GM18520 (cell line): ENCODE data around the gene ARHGAP28.
"Not testable (repeated sequence)": the region's sequence is repeated elsewhere in the genome, so short reads cannot be mapped to it uniquely, and the experiment has no call there.

ENCODE experiments used
- ATAC-seq: cut with Tn5 transposase; IDR thresholded peaks from one replicate; pipeline ENCODE4 v1.9.1; 2021; ENCODE audit not compliant: unreplicated experiment

Gene ARHGAP28

DNA sequence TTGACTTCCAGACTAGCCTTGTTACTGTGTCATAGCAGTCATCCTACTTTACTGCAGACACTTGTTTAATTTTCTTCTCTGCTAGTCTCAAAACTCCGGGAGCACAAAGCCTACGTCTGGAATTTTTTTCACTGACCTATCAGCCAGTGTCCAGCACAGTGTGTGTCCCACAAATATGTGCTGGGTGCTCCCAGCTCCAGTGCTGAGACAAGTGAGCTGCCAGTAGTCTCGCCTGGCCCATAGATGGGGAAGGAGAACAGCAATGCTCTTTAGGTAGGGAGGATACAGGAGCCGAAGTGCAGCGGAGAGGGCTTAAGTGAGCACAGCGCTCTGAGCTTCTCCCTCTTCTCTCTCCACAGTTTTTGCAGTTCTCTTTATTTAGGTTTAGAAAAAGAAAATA lies 34.0 kb downstream of the ARHGAP28 start:
- ATAC-seq: no peak

DNA sequence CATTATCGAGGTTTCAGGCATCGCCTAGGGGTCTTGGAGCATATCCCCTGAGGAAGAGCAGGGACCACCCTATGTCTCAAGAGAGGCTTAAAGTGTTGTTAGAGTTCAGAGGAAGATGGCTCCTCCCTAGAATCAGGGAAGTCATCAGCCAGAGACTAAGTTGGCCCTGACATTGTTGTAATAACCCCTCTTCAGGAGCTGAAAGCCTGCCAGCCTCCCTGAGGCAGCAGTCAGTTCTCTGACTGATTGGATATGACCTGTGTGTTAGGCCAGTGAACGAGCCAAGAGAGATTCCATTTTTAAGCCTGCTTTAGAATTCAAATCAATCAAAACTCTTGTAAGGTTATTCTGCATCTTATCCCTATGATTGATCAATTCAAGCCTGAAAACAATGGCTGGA lies 34.9 kb downstream of the ARHGAP28 start:
- ATAC-seq: no peak

DNA sequence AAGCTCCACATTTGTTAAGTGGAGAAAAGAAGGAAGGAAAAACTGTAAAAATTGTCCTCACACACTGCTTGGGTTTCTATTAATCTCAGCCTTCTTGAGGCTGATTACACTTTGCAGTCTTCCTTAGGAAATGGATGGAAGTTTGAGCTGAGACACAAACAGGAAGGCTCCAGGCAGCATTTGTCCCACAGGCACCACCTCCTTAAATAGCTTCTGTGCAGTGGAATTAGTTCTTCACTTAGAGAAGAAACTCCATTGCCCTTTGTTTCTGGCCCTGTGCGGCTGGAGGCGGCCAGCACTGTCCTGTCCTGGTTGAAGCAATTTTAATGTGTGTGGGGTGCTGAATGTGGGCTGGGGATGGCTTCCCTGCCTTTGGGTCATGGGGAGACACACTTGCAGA lies 44.3 kb downstream of the ARHGAP28 start:
- ATAC-seq: no peak

DNA sequence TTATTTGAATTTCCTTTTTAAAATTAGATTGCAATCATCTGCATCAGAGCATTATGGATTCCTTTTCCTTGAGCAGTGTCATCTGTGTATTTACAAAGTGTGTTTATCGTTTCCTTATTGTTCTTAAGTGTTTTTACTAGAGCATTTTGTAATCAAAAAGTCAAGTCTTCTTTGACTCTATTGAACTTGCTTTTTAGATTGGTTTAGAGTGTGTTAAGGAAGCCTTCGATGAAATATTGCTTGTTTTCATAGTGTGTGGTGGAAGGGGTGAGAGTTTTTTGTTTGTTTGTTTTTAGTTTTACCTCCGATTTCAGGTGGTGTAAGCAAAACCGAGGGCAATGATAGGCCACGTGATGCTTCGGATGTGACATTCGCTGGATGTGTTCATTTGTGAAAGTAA lies 45.7 kb downstream of the ARHGAP28 start:
- no peak for ATAC-seq

DNA sequence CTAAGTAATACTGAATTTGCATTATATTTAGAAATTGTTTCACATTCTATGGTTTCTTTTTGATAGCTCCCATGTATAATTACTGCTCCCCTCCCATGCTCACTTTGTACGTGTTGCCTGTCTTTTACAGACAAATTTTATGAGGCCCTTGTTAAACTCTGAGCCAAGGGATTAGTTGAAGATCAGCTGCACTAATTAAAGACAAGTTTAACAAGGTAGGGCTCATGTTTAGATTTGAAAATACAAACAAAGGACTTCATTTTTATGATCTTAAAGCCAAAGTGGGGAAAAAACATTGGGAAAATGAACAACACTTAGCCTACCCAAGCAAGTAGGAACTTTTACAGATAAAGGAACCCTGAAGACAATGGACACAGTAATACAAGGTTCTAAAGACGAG lies 46.2 kb downstream of the ARHGAP28 start:
- ATAC-seq: no peak

DNA sequence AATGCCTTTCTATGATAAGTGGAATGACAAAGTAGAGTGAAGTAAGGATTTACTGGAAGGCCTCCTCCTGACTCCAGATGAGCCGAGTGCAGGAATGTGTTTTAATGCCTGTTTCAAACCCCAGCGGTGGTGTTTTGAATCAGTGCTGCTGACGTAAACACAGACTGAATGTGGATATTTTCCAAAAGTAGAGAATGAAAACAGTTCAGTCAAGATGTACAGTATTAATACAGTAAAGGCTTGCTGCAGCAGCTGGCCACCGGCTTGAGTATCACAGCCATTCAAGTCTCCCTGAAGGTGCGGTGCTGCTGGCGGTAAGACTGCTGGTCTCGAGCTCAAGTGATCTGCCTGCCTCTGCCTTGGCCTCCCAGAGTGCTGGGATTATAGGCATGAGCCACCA lies 46.7 kb downstream of the ARHGAP28 start:
- no peak for ATAC-seq

DNA sequence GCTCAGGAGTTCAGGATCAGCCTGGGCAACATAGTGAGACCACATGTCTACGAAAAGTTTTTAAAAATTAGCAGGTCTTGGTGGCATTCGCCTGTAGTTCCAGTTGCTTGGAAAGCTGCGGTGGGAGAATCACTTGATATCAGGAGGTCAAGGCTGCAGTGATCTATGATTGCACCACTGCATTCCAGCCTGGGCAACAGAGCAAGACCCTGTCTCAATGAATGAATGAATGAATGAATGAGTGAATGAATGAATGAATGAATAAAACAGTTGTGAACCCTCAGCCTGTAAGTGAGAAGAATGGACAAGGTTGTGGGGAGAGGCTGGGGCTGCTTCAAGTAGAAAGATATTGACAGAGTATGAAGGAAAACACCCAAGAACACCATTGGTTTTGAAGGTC lies 48.0 kb downstream of the ARHGAP28 start:
- no peak for ATAC-seq

DNA sequence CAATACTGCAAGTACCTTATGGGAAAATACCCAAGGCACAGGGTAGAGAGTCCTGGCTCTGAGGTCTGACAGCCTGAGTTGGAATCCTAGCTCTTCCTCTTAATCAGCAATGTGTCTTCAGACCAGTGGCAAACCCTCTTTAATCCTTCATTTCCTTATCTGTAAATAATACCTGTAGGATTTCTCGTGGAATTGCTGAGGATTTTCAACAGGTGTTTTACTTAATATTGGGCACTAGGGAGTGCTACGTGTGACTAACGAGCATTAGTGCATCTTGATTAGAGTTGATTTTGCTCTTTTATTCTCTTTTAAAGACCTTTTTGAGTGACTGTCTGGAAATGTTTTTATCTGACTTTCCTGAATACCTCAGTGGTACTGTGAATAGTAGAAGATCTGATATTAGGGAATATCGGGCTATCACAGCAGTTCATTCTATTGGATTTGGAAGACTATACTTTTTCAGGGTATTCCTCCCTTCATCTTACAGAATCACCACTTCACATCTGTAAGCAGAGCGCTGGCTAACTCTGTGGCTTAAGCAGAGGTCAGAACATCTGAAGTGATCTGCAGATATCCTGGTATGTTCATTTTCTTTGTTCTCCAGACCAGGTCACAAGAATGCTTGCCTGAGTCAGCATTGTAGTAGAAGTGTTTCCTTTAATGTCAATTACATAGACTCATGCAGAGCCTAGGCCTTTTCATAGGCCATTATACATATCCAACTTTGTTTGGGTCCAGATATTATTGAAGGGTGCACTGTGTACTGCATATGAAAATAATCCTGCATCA lies 49.1 kb downstream of the ARHGAP28 start:
- ATAC-seq: no peak

DNA sequence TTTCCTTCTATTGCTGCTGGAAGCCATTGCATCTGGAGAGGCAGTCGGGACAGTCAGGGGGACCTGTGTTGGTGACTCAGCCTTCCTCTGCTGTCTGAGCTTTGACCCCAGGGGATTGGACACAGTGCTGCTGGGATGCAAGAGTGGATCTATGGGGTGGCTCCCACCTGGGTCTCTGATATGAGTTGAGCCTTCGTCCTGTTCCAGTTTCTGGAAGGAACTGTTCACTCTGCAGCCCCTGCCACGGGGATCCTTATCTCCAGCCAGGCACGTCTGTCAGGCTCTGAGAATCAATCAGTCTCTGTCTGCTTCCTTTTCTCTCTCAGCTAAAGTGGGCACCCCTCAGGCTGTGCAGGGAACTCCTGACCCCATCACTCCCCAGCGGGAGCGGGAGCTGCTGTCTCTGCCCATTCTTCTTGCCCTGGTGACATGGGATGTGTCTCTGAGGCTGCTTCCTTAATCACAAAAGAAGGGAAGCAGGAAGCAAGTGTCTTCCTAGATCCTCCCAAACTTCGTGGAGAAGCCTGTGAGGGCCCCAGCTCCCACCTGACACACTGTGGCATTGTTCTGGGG lies 51.7 kb downstream of the ARHGAP28 start:
- ATAC-seq: no peak

DNA sequence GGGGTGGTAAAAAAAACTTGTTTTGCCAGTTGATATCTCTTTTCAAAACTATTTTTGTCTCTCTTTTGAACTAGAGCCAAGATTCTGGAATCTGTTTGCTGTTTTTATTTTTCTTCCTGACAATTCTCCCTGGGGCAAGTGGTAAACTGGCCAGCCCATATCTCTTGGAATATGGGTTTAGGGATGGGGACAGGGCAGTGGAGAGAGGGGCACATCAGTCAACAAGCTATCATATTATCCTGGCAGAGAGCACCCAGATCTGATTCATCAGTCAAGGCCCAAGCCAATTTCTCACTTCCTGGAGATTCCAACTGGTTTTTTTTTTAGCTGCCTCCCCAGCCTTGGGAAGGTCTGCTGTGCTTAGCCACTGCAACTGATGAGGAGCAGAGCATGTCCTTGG lies 52.3 kb downstream of the ARHGAP28 start:
- ATAC-seq: no peak

DNA sequence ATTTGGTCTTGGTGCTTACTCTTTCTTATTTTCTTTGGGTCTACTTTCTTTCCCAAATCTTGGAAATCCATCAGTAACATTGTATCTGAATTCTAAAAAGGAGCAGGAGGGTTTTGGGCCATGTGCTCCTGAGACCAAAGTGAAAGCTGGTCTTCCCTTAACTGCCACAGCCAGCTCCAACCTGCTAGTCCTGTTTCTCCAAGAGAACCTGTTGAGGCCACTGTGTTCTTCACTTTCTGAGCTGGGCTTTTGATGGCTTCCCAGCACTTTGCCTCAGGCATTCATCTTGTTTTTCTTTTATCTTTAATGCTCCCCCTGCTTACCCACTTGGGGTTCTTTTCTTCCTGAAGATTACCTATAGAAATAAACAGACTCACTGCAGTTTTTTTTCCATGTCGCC lies 53.3 kb downstream of the ARHGAP28 start:
- no peak for ATAC-seq

DNA sequence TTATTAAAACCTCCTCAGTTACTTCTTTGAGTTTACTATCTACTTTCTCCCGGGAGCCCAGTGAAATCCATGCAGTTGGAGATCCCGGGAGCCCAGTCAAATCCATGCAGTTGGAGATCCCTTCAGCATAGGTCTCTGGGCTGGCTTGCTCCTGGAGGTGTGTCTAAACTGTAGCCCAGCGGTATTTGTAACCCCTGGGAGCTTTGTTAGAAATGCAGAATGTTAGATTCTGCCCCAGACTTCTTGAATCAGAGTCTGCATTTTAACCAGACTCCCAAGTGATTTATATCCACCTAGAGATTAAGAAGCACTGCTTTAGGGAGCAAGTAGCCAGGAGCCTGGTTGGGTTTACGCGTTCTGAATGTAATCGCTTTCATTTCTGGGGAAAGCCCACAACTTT lies 54.5 kb downstream of the ARHGAP28 start:
- ATAC-seq: no peak

DNA sequence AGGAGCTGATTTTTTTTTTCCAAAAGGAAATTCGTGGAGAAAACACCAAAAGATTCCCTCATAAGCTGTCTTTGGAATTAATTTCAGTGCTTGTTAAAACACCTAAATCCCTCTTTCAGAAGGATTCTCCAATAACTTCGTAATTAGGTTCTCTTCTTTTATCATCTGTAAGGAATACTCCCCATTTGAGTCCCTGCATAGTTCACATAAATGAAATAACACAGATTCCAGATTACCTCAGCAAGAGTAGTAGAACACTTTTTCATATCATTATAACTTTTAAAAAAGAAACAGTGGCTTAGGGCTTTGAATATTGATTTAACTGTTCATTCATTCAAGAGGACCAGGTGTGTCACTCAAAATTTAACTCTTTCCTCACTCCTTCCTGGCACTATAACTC lies 55.5 kb downstream of the ARHGAP28 start:
- no peak for ATAC-seq

DNA sequence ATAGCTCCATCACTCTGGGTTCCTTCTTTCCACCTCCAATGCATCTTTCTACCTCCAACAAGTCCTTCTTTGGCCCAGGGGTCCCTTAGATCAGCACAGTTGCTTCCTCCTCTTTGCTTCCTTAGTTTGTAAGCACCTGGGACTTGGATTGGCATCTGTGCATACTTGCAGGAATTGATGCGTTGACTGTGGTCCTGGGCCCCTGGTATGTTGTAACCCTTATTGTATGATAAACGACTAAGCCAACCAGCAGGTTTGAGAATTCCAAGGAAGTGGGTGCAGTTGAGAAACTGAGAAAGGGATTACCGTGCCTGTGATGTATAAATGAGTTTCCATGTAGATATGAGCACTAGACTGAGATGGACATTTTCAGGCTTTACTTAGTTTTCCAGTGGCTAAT lies 55.9 kb downstream of the ARHGAP28 start:
- ATAC-seq: no peak

DNA sequence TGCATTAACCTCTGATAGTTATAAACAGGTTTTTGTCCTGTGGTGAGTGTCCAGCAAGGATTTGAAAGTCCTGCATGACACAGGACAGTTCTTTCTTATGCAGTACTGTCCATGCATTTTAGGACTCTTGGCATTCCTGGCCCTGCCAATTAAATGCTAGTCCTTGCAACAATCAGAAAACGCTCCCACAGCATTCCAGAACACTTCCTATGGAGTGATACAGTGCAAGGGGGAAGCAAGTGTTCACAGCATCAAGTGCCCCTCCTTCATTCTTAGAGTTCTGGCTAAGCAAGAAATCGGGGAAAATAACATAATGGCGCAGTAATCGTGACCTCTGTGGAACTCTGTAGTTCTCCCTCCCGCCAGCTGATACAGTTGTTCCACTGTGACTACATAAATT lies 62.9 kb downstream of the ARHGAP28 start:
- ATAC-seq: no peak

DNA sequence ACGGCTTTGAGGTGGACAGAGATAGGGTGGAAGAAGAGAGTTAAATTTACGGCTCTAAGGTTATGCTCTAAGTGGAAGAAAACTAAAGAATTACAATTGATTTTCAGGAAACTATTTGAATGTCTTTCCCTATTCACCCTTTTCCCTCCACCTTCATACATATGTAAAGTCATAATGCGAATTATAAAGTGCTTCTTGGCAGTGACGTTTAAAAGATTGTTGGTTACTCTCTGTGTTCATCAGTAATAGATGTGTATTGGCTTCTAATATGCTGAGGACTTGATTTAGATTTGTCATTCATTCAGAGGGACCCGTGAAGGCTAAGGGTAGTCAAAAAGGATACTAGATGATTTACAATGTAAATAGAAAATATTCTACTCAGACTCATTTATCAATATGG lies 63.9 kb downstream of the ARHGAP28 start:
- ATAC-seq: no peak

DNA sequence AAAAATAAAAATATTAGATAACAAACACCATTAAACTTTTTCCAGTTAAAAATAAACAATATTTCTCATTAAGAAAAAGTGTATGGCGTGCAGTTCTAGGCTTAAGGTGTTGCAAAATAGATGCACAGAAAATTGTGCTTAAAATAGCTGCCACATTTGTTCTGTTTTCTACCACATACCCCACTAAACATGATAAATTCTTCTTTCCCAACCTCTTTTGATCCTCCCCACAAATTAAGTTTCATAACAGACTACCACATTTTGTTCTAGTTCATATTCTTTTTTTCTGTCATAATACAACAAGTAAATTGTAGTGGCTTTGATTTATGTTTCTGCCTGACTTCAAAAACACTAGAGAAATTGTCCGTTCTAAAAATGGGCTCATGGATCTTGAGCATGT lies 64.5 kb downstream of the ARHGAP28 start:
- no peak for ATAC-seq

DNA sequence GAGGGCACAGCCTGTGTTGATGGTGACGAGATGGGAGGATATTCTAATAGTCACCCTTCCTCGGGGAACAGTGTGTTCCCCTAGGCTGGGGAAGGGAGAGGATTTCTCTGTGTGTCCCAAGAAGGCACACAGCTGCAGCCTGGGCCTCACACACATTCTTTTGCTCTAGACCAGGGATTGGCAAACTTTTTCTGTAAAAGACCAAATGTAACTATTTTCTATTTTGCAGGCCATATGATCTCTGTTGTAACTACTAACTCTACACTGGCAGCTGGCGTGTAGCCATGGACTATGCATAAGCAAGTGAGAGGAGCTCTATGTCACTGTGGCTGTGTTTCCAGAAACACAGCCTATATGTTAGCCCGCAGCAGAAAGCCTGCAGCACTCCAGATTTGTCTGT lies 65.8 kb downstream of the ARHGAP28 start:
- ATAC-seq: no peak

DNA sequence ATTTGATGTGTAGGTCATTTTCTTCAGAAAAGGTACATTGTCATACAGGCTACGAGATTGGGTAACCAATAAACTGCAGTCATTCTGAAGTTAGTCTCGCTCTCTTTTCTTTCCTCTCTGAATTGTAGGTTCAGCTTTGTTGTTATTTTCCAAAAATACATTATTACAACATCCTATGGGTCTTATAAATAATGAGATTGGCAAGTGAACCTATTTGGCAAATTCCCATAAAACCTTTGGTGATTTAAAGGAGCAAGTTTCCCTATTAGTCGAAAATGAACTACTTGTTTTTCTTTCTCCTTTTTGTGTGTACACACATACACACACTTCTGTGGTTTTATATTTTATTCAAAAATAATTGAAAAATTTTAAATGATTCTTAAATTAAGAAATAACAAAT lies 67.0 kb downstream of the ARHGAP28 start:
- no peak for ATAC-seq

DNA sequence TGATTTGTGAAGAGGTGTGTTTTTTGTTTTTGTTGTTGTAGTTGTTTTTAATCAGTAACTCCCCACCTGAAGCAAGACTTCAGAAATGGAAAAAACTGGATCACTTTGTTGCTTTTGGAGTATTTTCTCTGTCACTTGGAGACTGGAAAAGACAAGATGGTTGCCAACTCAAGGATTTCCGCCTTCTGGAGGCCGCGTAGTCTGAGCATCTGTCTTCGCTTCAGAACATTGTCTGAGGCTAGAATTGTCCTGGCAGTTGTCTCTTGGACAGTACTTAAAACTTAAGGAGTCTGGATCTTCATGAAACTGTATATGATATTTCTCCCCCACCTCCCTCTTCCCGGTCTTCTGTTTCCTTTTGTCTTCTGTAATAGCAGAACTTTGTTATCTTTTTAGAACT lies 67.7 kb downstream of the ARHGAP28 start:
- ATAC-seq: no peak

DNA sequence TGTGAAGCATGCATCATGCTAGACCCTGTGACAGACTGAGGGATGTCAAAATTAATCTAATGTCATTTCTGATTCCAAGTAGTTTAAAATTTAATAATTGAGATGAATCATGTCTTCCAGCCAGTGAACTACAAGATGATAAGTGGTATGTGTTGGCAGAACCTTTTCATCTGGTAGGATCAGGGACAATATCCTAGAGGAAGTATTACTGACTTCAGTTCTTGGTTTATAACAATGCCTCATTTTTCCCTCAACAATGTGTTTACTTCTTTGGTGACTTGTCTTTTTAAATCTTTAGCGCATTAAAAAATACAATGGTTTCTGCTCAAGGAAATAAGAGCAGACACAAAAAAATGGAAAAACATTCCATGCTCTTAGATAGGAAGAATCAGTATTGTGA lies 69.4 kb downstream of the ARHGAP28 start:
- ATAC-seq: no peak

DNA sequence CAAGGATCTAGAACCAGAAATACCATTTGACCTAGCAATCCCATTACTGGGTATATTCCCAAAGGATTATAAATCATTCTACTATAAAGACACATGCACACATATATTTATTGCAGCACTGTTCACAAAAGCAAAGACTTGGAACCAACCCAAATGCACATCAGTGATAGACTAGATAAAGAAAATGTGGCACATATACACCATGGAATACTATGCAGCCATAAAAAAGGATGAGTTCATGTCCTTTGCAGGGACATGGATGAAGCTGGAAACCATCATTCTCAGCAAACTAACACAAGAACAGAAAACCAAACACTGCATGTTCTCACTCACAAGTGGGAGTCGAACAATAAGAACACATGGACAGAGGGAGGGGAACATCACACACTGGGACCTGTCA lies 70.8 kb downstream of the ARHGAP28 start:
- not testable (repeated sequence) for ATAC-seq
